ENCODE measurements around the gene DLG1. TPM values are rescaled to one million over a fixed set of nuclear protein-coding genes. Genes with fewer than 3 reads are reported as not detected.

The DLG1 gene
- total RNA-seq, 2 donors from 2014 or later = 59.0 to 98.2 TPM

GRCh38 chr3:197337656-197338055, 39.2 kb upstream of the DLG1 start:
- Histone ChIP-seq H3K36me3 (no peaks in the 10 kb centered on the region), H3K27me3 (replicated peaks; ENCODE audit: insufficient read depth) (no peaks in the 10 kb centered on the region), H3K4me3 (no peak overlapping the region), H3K27ac (no peak overlapping the region), H3K9me3 (no peaks in the 10 kb centered on the region), H3K4me1 (replicated peaks) (no peaks in the 10 kb centered on the region)
- intact Hi-C loops (cut with DNase I) = no loop called here
- WGBS = 93% methylated on average over 4 of the region's 4 CpGs
- no peak for TF ChIP-seq POLR2AphosphoS5 (IDR thresholded peaks at IDR 0.05)
- TF ChIP-seq POLR2A (IDR thresholded peaks at IDR 0.05) = no peak
- TF ChIP-seq CTCF (IDR thresholded peaks at IDR 0.05) = no peak
- no peak for DNase-seq (ENCODE audit: low spot score)

- TF ChIP-seq POLR2A (IDR thresholded peaks at IDR 0.05) (no peak), CTCF (IDR thresholded peaks at IDR 0.05) (no peak), POLR2AphosphoS5 (IDR thresholded peaks at IDR 0.05) (no peak)
- Histone ChIP-seq H3K27ac (no peak overlapping the region), H3K4me3 (no peak overlapping the region), H3K27me3 (replicated peaks; ENCODE audit: insufficient read depth) (no peaks in the 10 kb centered on the region), H3K9me3 (no peaks in the 10 kb centered on the region), H3K4me1 (replicated peaks) (no peaks in the 10 kb centered on the region), H3K36me3 (no peaks in the 10 kb centered on the region)
- DNase-seq (ENCODE audit: low spot score) = no peak
- intact Hi-C loops (cut with DNase I) = no loop called here
- 96% methylated on average over 5 of the region's 5 CpGs for WGBS
Observed at GRCh38 chr3:197337214-197337613, 38.8 kb upstream of the DLG1 start.

GRCh38 chr3:197336348-197336747, 37.9 kb upstream of the DLG1 start:
- no peak for DNase-seq (ENCODE audit: low spot score)
- Histone ChIP-seq H3K4me1 (replicated peaks) (no peaks in the 10 kb centered on the region), H3K36me3 (no peaks in the 10 kb centered on the region), H3K27me3 (replicated peaks; ENCODE audit: insufficient read depth) (no peaks in the 10 kb centered on the region), H3K27ac (no peak overlapping the region), H3K9me3 (no peaks in the 10 kb centered on the region), H3K4me3 (no peak overlapping the region)
- intact Hi-C loops (cut with DNase I) = no loop called here
- 82% methylated on average over 4 of the region's 4 CpGs for WGBS
- TF ChIP-seq POLR2AphosphoS5 (IDR thresholded peaks at IDR 0.05) (no peak), CTCF (IDR thresholded peaks at IDR 0.05) (no peak), POLR2A (IDR thresholded peaks at IDR 0.05) (no peak)

GRCh38 chr3:197335428-197336132, 37.2 kb upstream of the DLG1 start:
- Histone ChIP-seq H3K36me3 (no peaks in the 10 kb centered on the region), H3K27me3 (replicated peaks; ENCODE audit: insufficient read depth) (no peaks in the 10 kb centered on the region), H3K27ac (no peak overlapping the region), H3K4me3 (no peak overlapping the region), H3K4me1 (replicated peaks) (no peaks in the 10 kb centered on the region), H3K9me3 (no peaks in the 10 kb centered on the region)
- intact Hi-C loops (cut with DNase I) = no loop called here
- no peak for TF ChIP-seq POLR2AphosphoS5 (IDR thresholded peaks at IDR 0.05)
- TF ChIP-seq CTCF (IDR thresholded peaks at IDR 0.05) = no peak
- 88% methylated on average over 13 of the region's 13 CpGs for WGBS
- no peak for DNase-seq (ENCODE audit: low spot score)

GRCh38 chr3:197333901-197334639, 35.7 kb upstream of the DLG1 start:
- intact Hi-C loops (cut with DNase I) = no loop called here
- Histone ChIP-seq H3K4me1 (replicated peaks) (no peaks in the 10 kb centered on the region), H3K36me3 (no peaks in the 10 kb centered on the region), H3K27ac (no peak overlapping the region), H3K9me3 (no peaks in the 10 kb centered on the region), H3K27me3 (replicated peaks; ENCODE audit: insufficient read depth) (no peaks in the 10 kb centered on the region), H3K4me3 (no peak overlapping the region)
- TF ChIP-seq POLR2A (IDR thresholded peaks at IDR 0.05) (no peak), CTCF (IDR thresholded peaks at IDR 0.05) (no peak), POLR2AphosphoS5 (IDR thresholded peaks at IDR 0.05) (no peak)
- no peak for DNase-seq (ENCODE audit: low spot score)
- WGBS = 52% methylated on average over 11 of the region's 11 CpGs
